Activated B cell treated with CpG ODN at 0.5 μM for 24 hours (primary cell): Measurements from ENCODE around the gene PARD6A. TPM values are rescaled to one million over a fixed set of nuclear protein-coding genes. Genes with fewer than 3 reads are reported as not detected.

Source experiments
- ATAC-seq: fragments of 200-7000 bp; cut with Tn5 transposase; one replicate; pipeline ENCODE4 v1.10.0; 2021; ENCODE audit warnings: low read depth, mild to moderate bottlenecking, moderate library complexity
- CTCF ChIA-PET: fragments of 350-600 bp; sonication (Branson Sonifier 250); formaldehyde crosslinking; loops from one replicate; lab custom pipeline; 2021; ENCODE audit warnings: antibody characterized with exemption; lab: Charles Lee
- POLR2A ChIA-PET: fragments of 350-600 bp; sonication (Branson Sonifier 250); formaldehyde crosslinking; loops from one replicate; lab custom pipeline; 2021; ENCODE audit warnings: antibody characterized with exemption; lab: Charles Lee
- DNase-seq: peaks from one replicate; pipeline ENCODE4 v3.0.0; 2022
- H3K27ac Mint-ChIP-seq: one replicate; pipeline ENCODE4 v1.8.0; 2020; ENCODE audit warnings: mixed read lengths
- H3K27me3 Mint-ChIP-seq: one replicate; pipeline ENCODE4 v1.8.0; 2021; ENCODE audit warnings: mixed read lengths
- H3K36me3 Mint-ChIP-seq: one replicate; pipeline ENCODE4 v1.8.0; 2021; ENCODE audit warnings: low read depth, mixed read lengths
- H3K4me1 Mint-ChIP-seq: one replicate; pipeline ENCODE4 v1.8.0; 2021; ENCODE audit warnings: mixed read lengths
- H3K4me3 Mint-ChIP-seq: one replicate; pipeline ENCODE4 v1.8.0; 2020; ENCODE audit warnings: mild to moderate bottlenecking, mixed read lengths
- H3K9me3 Mint-ChIP-seq: one replicate; pipeline ENCODE4 v1.8.0; 2020; ENCODE audit warnings: mixed read lengths
- CTCF ChIP-seq: fragments of 200-600 bp; IDR thresholded peaks from one replicate; pipeline ENCODE4 v1.8.0; 2022; ENCODE audit warnings: antibody characterized with exemption, mild to moderate bottlenecking
- intact Hi-C: fragments of 100-400 bp; cut with micrococcal nuclease; formaldehyde crosslinking; loops from one replicate; pipeline ENCODE4 v1.15.1; 2024
- total RNA-seq: library from RNA; stranded (reverse); gene quantifications from 2 replicates; pipeline ENCODE4 v1.2.3, GENCODE V29; 2022

PARD6A gene
- total RNA-seq, 1 donor from 2014 or later: 5.9 TPM

GRCh38 chr16:67648764-67649407 lies 11.9 kb upstream of the PARD6A start:
- H3K36me3 Mint-ChIP-seq: peaks cover 50% of the 10 kb centered on the region
- no peak overlapping the region for H3K27ac Mint-ChIP-seq
- no peak for TF ChIP-seq CTCF
- DNase-seq (no peak), ATAC-seq (no peak)
- H3K4me1 Mint-ChIP-seq: peaks cover 20% of the 10 kb centered on the region
- no peak overlapping the region for H3K4me3 Mint-ChIP-seq
- H3K27me3 Mint-ChIP-seq: no peaks in the 10 kb centered on the region
- no peaks in the 10 kb centered on the region for H3K9me3 Mint-ChIP-seq
- ChIA-PET POLR2A (interaction anchor here (4.9 kb wide), 1 partner anchor 10 kb away, joined by 32 read pairs; the partner anchor contains the start of genes ACD and PARD6A), CTCF (no interaction called here)
- intact Hi-C loops: no loop called here

DNA sequence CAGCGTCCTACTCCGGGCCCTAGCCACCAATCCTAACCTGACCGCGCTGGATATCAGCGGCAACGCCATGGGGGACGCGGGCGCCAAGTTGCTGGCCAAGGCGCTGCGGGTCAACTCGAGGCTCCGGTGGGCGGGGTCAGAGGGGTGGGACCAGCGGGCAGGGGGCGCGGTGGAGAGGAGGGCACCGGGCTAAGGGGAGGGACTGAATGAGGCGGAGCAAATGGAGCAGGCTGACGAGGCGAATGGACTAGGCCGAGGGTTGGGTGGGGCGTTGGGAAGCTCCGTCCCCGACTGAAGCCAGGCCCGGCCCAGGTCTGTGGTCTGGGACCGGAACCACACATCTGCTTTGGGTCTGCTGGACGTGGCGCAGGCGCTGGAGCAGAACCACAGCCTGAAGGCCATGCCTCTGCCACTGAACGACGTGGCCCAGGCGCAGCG lies 11.2 kb upstream of the PARD6A start:
- Mint-ChIP-seq H3K4me3 (no peak overlapping the region), H3K36me3 (peaks cover 54% of the 10 kb centered on the region), H3K27me3 (no peaks in the 10 kb centered on the region), H3K4me1 (peaks cover 15% of the 10 kb centered on the region), H3K9me3 (no peaks in the 10 kb centered on the region), H3K27ac (no peak overlapping the region)
- no peak for TF ChIP-seq CTCF
- intact Hi-C loops: no loop called here
- no peak for ATAC-seq
- ChIA-PET POLR2A (interaction anchor here (2.8 kb wide), 1 partner anchor 11 kb away, joined by 9 read pairs; the partner anchor contains the start of gene ACD), CTCF (no interaction called here)
- no peak for DNase-seq

DNA sequence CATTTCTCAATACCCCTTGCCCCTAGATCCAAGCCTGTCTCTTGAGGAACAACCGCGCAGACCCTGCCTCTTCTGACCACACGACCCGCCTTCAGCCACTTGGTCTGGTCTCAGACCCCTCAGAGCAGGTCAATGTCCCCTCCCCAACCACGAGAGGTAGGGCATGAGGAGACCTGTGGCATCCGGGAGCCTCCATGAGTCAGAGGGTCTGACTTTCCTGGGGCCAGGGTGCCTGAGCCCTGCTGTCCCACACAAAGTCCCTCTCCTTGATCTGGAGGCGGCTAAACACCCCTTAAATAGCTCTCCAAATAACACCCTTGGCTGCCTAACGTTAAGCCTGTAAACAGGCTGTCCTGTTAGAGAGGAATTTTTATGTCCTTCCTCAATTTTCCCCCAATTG lies 10.7 kb upstream of the PARD6A start:
- Mint-ChIP-seq H3K36me3 (peaks cover 59% of the 10 kb centered on the region), H3K4me3 (no peak overlapping the region), H3K27ac (no peak overlapping the region), H3K4me1 (peaks cover 14% of the 10 kb centered on the region), H3K27me3 (no peaks in the 10 kb centered on the region), H3K9me3 (no peaks in the 10 kb centered on the region)
- POLR2A ChIA-PET: interaction anchor here (0.6 to 2.8 kb wide), 2 partner anchors 10 to 178 kb away, joined by 3 to 9 read pairs; partner anchors contain the start of gene ACD
- no peak for TF ChIP-seq CTCF
- DNase-seq: no peak
- CTCF ChIA-PET: interaction anchor here (1.0 kb wide), 1 partner anchor 103 kb away, joined by 3 read pairs; no protein-coding TSS in a partner anchor
- ATAC-seq: no peak
- intact Hi-C loops: no loop called here

DNA sequence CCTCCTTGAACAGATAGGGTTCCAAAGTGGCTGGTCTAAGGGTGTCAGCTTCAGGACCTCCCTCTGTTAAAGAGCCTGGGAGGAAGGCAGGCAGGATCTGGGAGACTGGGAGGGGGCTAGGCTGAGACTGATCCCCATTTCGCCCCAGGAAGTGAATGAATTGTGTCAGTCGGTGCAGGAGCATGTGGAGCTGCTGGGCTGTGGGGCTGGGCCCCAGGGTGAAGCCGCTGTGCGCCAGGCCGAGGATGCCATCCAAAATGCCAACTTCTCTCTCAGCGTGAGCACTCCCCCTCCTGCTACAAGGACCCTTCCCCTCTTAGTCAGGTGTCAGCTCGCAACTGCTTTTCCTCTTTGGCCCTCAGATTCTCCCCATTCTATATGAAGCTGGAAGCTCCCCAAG lies 9.7 kb upstream of the PARD6A start:
- CTCF ChIA-PET: interaction anchor here (1.0 kb wide), 1 partner anchor 104 kb away, joined by 3 read pairs; no protein-coding TSS in a partner anchor
- no peaks in the 10 kb centered on the region for H3K9me3 Mint-ChIP-seq
- peaks cover 69% of the 10 kb centered on the region for H3K36me3 Mint-ChIP-seq
- intact Hi-C loops: no loop called here
- peaks cover 10% of the 10 kb centered on the region for H3K4me1 Mint-ChIP-seq
- H3K4me3 Mint-ChIP-seq: no peak overlapping the region
- TF ChIP-seq CTCF: no peak
- no peaks in the 10 kb centered on the region for H3K27me3 Mint-ChIP-seq
- ATAC-seq: no peak
- H3K27ac Mint-ChIP-seq: no peak overlapping the region
- DNase-seq: no peak
- POLR2A ChIA-PET: interaction anchor here (1.2 to 2.8 kb wide), 2 partner anchors 8 to 9 kb away, joined by 4 to 9 read pairs; partner anchors contain the start of gene ACD

DNA sequence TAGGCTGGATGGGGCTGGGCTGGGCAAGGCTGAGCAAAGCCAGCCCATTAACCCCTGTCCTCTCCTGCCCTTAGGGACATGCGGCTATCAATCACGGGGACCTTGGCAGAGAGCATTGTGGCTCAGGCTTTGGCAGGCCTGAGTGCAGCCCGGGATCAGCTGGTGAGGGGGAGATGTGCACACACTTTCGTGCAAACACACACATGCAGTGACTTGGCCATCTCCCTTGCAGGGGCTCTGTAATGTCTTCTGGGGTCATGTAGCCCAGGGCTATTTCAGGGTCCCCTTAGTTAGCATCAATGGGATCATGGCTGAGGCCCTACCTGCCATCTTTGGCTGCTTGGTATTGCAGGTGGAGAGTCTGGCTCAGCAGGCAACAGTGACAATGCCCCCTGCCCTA lies 8.9 kb upstream of the PARD6A start:
- Mint-ChIP-seq H3K27me3 (no peaks in the 10 kb centered on the region), H3K4me1 (peaks cover 7% of the 10 kb centered on the region), H3K9me3 (no peaks in the 10 kb centered on the region), H3K4me3 (no peak overlapping the region), H3K36me3 (peaks cover 74% of the 10 kb centered on the region), H3K27ac (no peak overlapping the region)
- DNase-seq (no peak), ATAC-seq (no peak)
- ChIA-PET POLR2A (interaction anchor here (2.8 kb wide), 1 partner anchor 8 kb away, joined by 9 read pairs; the partner anchor contains the start of gene ACD), CTCF (interaction anchor here (0.6 to 1.4 kb wide), 2 partner anchors 105 to 164 kb away, joined by 3 to 5 read pairs; no protein-coding TSS in a partner anchor)
- TF ChIP-seq CTCF: no peak
- intact Hi-C loops: no loop called here
